Caco-2 (cell line): ENCODE results near the gene XXYLT1. TPM values are rescaled to one million over a fixed set of nuclear protein-coding genes. Genes with fewer than 3 reads are reported as not detected.

Source experiments
- BruUV-seq: library from RNA; stranded (reverse); fragments of 400-500 nt; replicated peaks from 2 replicates; lab custom pipeline; 2021; lab: Mats Ljungman, UMichigan
- CTCF ChIA-PET: fragments of 300-600 bp; sonication (Branson Sonifier 250); formaldehyde crosslinking; loops from one replicate; lab custom pipeline; 2022; ENCODE audit warnings: antibody characterized with exemption; lab: Charles Lee
- POLR2A ChIA-PET: fragments of 300-600 bp; sonication (Branson Sonifier 250); formaldehyde crosslinking; loops from one replicate; lab custom pipeline; 2022; ENCODE audit warnings: antibody characterized with exemption; lab: Charles Lee
- DNase-seq, 2 experiments: peaks; one replicate each; pipeline versions ENCODE4 v3.0.0 to v3.0.0-alpha.2; 2020 to 2022
- H3K27me3 ChIP-seq: replicated peaks from 2 replicates; pipeline ENCODE4 v1.6.0; 2011; ENCODE audit warnings: low read length; ENCODE audit not compliant: control insufficient read depth, insufficient read depth
- H3K36me3 ChIP-seq: 2 replicates; pipeline ENCODE4 v1.5.1; 2011; ENCODE audit warnings: low read length; ENCODE audit not compliant: control insufficient read depth, insufficient read depth
- H3K4me1 ChIP-seq: fragments of 250-450 bp; sonication (Bioruptor Pico); 2 replicates; pipeline ENCODE4 v1.5.1; 2020; ENCODE audit warnings: mild to moderate bottlenecking
- H3K4me3 ChIP-seq: 2 replicates; pipeline ENCODE4 v1.5.1; 2011; ENCODE audit warnings: low read depth, mild to moderate bottlenecking, control low read depth, low read length
- H3K9me3 ChIP-seq: fragments of 250-450 bp; sonication (Bioruptor Pico); 2 replicates; pipeline ENCODE4 v1.5.1; 2020; ENCODE audit warnings: mild to moderate bottlenecking, moderate library complexity
- H3K27ac Mint-ChIP-seq: one replicate; pipeline ENCODE4 v1.8.0; 2022; ENCODE audit warnings: mixed read lengths; ENCODE audit not compliant: unreplicated experiment
- H3K27me3 Mint-ChIP-seq: one replicate; pipeline ENCODE4 v1.8.0; 2022; ENCODE audit warnings: mixed read lengths; ENCODE audit not compliant: insufficient read depth, unreplicated experiment
- H3K36me3 Mint-ChIP-seq: one replicate; pipeline ENCODE4 v1.8.0; 2022; ENCODE audit warnings: mild to moderate bottlenecking, mixed read lengths; ENCODE audit not compliant: insufficient read depth, unreplicated experiment
- H3K4me1 Mint-ChIP-seq: one replicate; pipeline ENCODE4 v1.8.0; 2022; ENCODE audit warnings: low read depth, mixed read lengths; ENCODE audit not compliant: unreplicated experiment
- H3K4me3 Mint-ChIP-seq: one replicate; pipeline ENCODE4 v1.8.0; 2022; ENCODE audit warnings: mild to moderate bottlenecking, moderate library complexity, mixed read lengths; ENCODE audit not compliant: unreplicated experiment
- H3K9me3 Mint-ChIP-seq: one replicate; pipeline ENCODE4 v1.8.0; 2022; ENCODE audit warnings: mixed read lengths; ENCODE audit not compliant: unreplicated experiment
- CTCF ChIP-seq, 2 experiments: fragments of 200-600 bp in 1 of 2; IDR thresholded peaks; 1 replicate in 1 of 2; 2 replicates in 1 of 2; pipeline versions ENCODE4 v1.5.1 to v1.8.0; 2011 to 2022; ENCODE audit warnings: antibody characterized with exemption in 1 of 2, control low read depth in 1 of 2, inconsistent platforms in 1 of 2, low read depth in 1 of 2, low read length in 1 of 2, mild to moderate bottlenecking in 1 of 2, moderate library complexity in 1 of 2; ENCODE audit not compliant: insufficient read depth in 1 of 2, severe bottlenecking in 1 of 2, unreplicated experiment in 1 of 2
- intact Hi-C: fragments of 100-400 bp; cut with micrococcal nuclease; formaldehyde crosslinking; loops from one replicate; pipeline ENCODE4 v1.10.0; 2022; ENCODE audit not compliant: unreplicated experiment
- total RNA-seq: library from RNA; stranded (reverse); gene quantifications from 2 replicates; pipeline ENCODE4 v1.2.3, GENCODE V29; 2022

The XXYLT1 gene
- total RNA-seq, 1 experiment from 2014 or later = 14.2 TPM

GRCh38 chr3:195163719-195164572 lies 107.0 kb downstream of the XXYLT1 start:
- Histone ChIP-seq H3K9me3 (no peaks in the 10 kb centered on the region), H3K36me3 (no peaks in the 10 kb centered on the region), H3K4me1 (peaks cover 38% of the 10 kb centered on the region), H3K27me3 (no peaks in the 10 kb centered on the region), H3K4me3 (no peak overlapping the region)
- intact Hi-C loops = no loop called here
- no peaks in the 10 kb centered on the region for H3K27me3 Mint-ChIP-seq
- DNase-seq = no peak
- H3K4me1 Mint-ChIP-seq = peaks cover 44% of the 10 kb centered on the region
- H3K36me3 Mint-ChIP-seq = no peaks in the 10 kb centered on the region
- H3K27ac Mint-ChIP-seq = no peak overlapping the region
- no peak for TF ChIP-seq CTCF (IDR thresholded peaks at IDR 0.05; ENCODE audit: insufficient read depth in 1 of 2, low read depth in 1 of 2, low read length in 1 of 2, severe bottlenecking in 1 of 2, unreplicated experiment in 1 of 2)
- BruUV-seq = no TSS peak
- CTCF ChIA-PET = no interaction called here
- no peak overlapping the region for H3K4me3 Mint-ChIP-seq
- POLR2A ChIA-PET = no interaction called here
- H3K9me3 Mint-ChIP-seq = no peaks in the 10 kb centered on the region

- peaks cover 38% of the 10 kb centered on the region for H3K4me1 ChIP-seq
- intact Hi-C loops = no loop called here
- Mint-ChIP-seq H3K36me3 (no peaks in the 10 kb centered on the region), H3K4me3 (no peak overlapping the region), H3K4me1 (peaks cover 48% of the 10 kb centered on the region), H3K27ac (no peak overlapping the region), H3K9me3 (no peaks in the 10 kb centered on the region), H3K27me3 (no peaks in the 10 kb centered on the region)
- TF ChIP-seq CTCF (IDR thresholded peaks at IDR 0.05; ENCODE audit: insufficient read depth in 1 of 2, low read depth in 1 of 2, low read length in 1 of 2, severe bottlenecking in 1 of 2, unreplicated experiment in 1 of 2) = no peak
- ChIA-PET POLR2A (no interaction called here), CTCF (no interaction called here)
- H3K36me3 ChIP-seq = no peaks in the 10 kb centered on the region
- DNase-seq = no peak
- no peaks in the 10 kb centered on the region for H3K9me3 ChIP-seq
- BruUV-seq = no TSS peak
- H3K4me3 ChIP-seq = no peak overlapping the region
- H3K27me3 ChIP-seq = no peaks in the 10 kb centered on the region
Observed at GRCh38 chr3:195162816-195163215, 108.1 kb downstream of the XXYLT1 start.

GRCh38 chr3:195162033-195162669 lies 108.8 kb downstream of the XXYLT1 start:
- no peak for TF ChIP-seq CTCF (IDR thresholded peaks at IDR 0.05; ENCODE audit: insufficient read depth in 1 of 2, low read depth in 1 of 2, low read length in 1 of 2, severe bottlenecking in 1 of 2, unreplicated experiment in 1 of 2)
- H3K4me1 Mint-ChIP-seq = peaks cover 48% of the 10 kb centered on the region
- H3K4me3 Mint-ChIP-seq = no peak overlapping the region
- no peaks in the 10 kb centered on the region for H3K9me3 Mint-ChIP-seq
- no peaks in the 10 kb centered on the region for H3K27me3 Mint-ChIP-seq
- ChIA-PET POLR2A (interaction anchor here (0.6 kb wide), 1 partner anchor 679 kb away, joined by 10 read pairs; no protein-coding TSS in a partner anchor), CTCF (no interaction called here)
- no TSS peak for BruUV-seq
- Histone ChIP-seq H3K9me3 (no peaks in the 10 kb centered on the region), H3K4me1 (peaks cover 38% of the 10 kb centered on the region), H3K27me3 (no peaks in the 10 kb centered on the region), H3K36me3 (no peaks in the 10 kb centered on the region), H3K4me3 (no peak overlapping the region)
- intact Hi-C loops = no loop called here
- DNase-seq = no peak
- no peak overlapping the region for H3K27ac Mint-ChIP-seq
- no peaks in the 10 kb centered on the region for H3K36me3 Mint-ChIP-seq
